Neural progenitor cell (in vitro differentiated cells): ENCODE results near the gene KANK4. TPM values are rescaled to one million over a fixed set of nuclear protein-coding genes. Genes with fewer than 3 reads are reported as not detected.

ENCODE experiments used
- DNase-seq: peaks from one replicate; pipeline ENCODE4 v3.0.0-alpha.2; 2016; ENCODE audit warnings: low spot score
- H2AFZ ChIP-seq: fragments of 200-600 bp; sonication (generic); replicated peaks from 2 replicates; pipeline ENCODE4 v1.6.1; 2016; ENCODE audit warnings: antibody characterized with exemption
- H3F3A ChIP-seq: fragments of 200-600 bp; sonication (generic); 2 replicates; pipeline ENCODE4 v1.6.1; 2016; ENCODE audit warnings: antibody characterized with exemption, low read depth
- H3K27ac ChIP-seq: fragments of 200-600 bp; sonication (generic); 2 replicates; pipeline ENCODE4 v1.5.1; 2016; ENCODE audit warnings: mild to moderate bottlenecking
- H3K27me3 ChIP-seq: fragments of 200-600 bp; sonication (generic); 2 replicates; pipeline ENCODE4 v1.6.1; 2016; ENCODE audit warnings: mild to moderate bottlenecking, moderate library complexity
- H3K36me3 ChIP-seq: fragments of 200-600 bp; sonication (generic); 2 replicates; pipeline ENCODE4 v1.5.1; 2016
- H3K4me1 ChIP-seq: fragments of 200-600 bp; sonication (generic); 2 replicates; pipeline ENCODE4 v1.6.1; 2016; ENCODE audit warnings: mixed run types
- H3K4me2 ChIP-seq: fragments of 200-600 bp; sonication (generic); 2 replicates; pipeline ENCODE4 v1.6.1; 2016
- H3K4me3 ChIP-seq: fragments of 200-600 bp; sonication (generic); 2 replicates; pipeline ENCODE4 v1.5.1; 2016
- H3K79me2 ChIP-seq: fragments of 200-600 bp; sonication (generic); 2 replicates; pipeline ENCODE4 v1.6.1; 2016; ENCODE audit warnings: low read depth
- H3K9ac ChIP-seq: fragments of 200-600 bp; sonication (generic); 2 replicates; pipeline ENCODE4 v1.6.1; 2016
- H3K9me3 ChIP-seq: fragments of 200-600 bp; sonication (generic); 2 replicates; pipeline ENCODE4 v1.5.1; 2016; ENCODE audit warnings: low read depth
- H4K20me1 ChIP-seq: fragments of 200-600 bp; sonication (generic); 2 replicates; pipeline ENCODE4 v1.6.1; 2016; ENCODE audit warnings: low read depth
- H3K27ac Mint-ChIP-seq: 3 replicates; pipeline ENCODE4 v1.8.0; 2021; ENCODE audit warnings: mixed read lengths
- H3K27me3 Mint-ChIP-seq: 2 replicates; pipeline ENCODE4 v1.8.0; 2022; ENCODE audit warnings: low read depth, mild to moderate bottlenecking, inconsistent platforms, moderate library complexity, mixed read lengths; ENCODE audit not compliant: insufficient read depth
- H3K36me3 Mint-ChIP-seq: 3 replicates; pipeline ENCODE4 v1.8.0; 2021; ENCODE audit warnings: mixed read lengths
- H3K4me1 Mint-ChIP-seq: 3 replicates; pipeline ENCODE4 v1.8.0; 2021; ENCODE audit warnings: mixed read lengths
- H3K4me3 Mint-ChIP-seq: 3 replicates; pipeline ENCODE4 v1.8.0; 2021; ENCODE audit warnings: mild to moderate bottlenecking, moderate library complexity, mixed read lengths
- H3K9me3 Mint-ChIP-seq: 3 replicates; pipeline ENCODE4 v1.8.0; 2020; ENCODE audit warnings: mixed read lengths
- CTCF ChIP-seq: fragments of 200-600 bp; sonication (generic); IDR thresholded peaks from 2 replicates; pipeline ENCODE4 v1.5.1; 2017; ENCODE audit warnings: antibody characterized with exemption, mild to moderate bottlenecking
- EZH2 ChIP-seq: fragments of 200-600 bp; sonication (generic); IDR thresholded peaks from 2 replicates; pipeline ENCODE4 v1.6.1; 2017; ENCODE audit warnings: antibody characterized with exemption, mild to moderate bottlenecking, moderate library complexity
- EZH2phosphoT487 ChIP-seq: fragments of 200-600 bp; sonication (generic); IDR thresholded peaks from 2 replicates; pipeline ENCODE4 v1.6.1; 2017; ENCODE audit warnings: antibody characterized with exemption
- total RNA-seq: library from RNA; depleted of rRNA; stranded (reverse); fragments of >200 nt; gene quantifications from 2 replicates; pipeline ENCODE4 v1.2.3, GENCODE V29; 2015; ENCODE audit warnings: low replicate concordance

Gene KANK4
- total RNA-seq, 1 donor from 2014 or later = not detected

- H3K4me3 Mint-ChIP-seq = no peak overlapping the region
- no peaks in the 10 kb centered on the region for H4K20me1 ChIP-seq
These were observed 45.3 kb downstream of the KANK4 start for GRCh38 chr1:62273953-62274352.

GRCh38 chr1:62271948-62272728 lies 47.1 kb downstream of the KANK4 start:
- Mint-ChIP-seq H3K27ac (peak overlapping the region; percentile 38), H3K9me3 (no peaks in the 10 kb centered on the region), H3K27me3 (peaks cover 7% of the 10 kb centered on the region), H3K36me3 (no peaks in the 10 kb centered on the region), H3K4me3 (no peak overlapping the region), H3K4me1 (peaks cover 47% of the 10 kb centered on the region)
- no peaks in the 10 kb centered on the region for H3K79me2 ChIP-seq
- H3K27ac ChIP-seq = no peak overlapping the region
- no peaks in the 10 kb centered on the region for H3F3A ChIP-seq
- no peaks in the 10 kb centered on the region for H3K36me3 ChIP-seq
- no peaks in the 10 kb centered on the region for H4K20me1 ChIP-seq
- H3K4me1 ChIP-seq = peaks cover 14% of the 10 kb centered on the region
- H3K9me3 ChIP-seq = no peaks in the 10 kb centered on the region
- no peak overlapping the region for H3K9ac ChIP-seq
- no peaks in the 10 kb centered on the region for H3K27me3 ChIP-seq
- no peak overlapping the region for H3K4me3 ChIP-seq
- DNase-seq = peak; percentile 38
- H2AFZ ChIP-seq = peak overlapping the region; percentile 5
- no peak for TF ChIP-seq EZH2
- TF ChIP-seq CTCF = peak; percentile 37
- H3K4me2 ChIP-seq = no peak overlapping the region

More at GRCh38 chr1:62273953-62274352, 45.3 kb downstream of the KANK4 start:
- H3K9me3 ChIP-seq = no peaks in the 10 kb centered on the region
- no peak overlapping the region for H3K27ac ChIP-seq
- peaks cover 10% of the 10 kb centered on the region for H3K27me3 Mint-ChIP-seq
- H3K27me3 ChIP-seq = no peaks in the 10 kb centered on the region
- DNase-seq = no peak
- H3K9me3 Mint-ChIP-seq = no peaks in the 10 kb centered on the region
- no peaks in the 10 kb centered on the region for H3K79me2 ChIP-seq
- peaks cover 18% of the 10 kb centered on the region for H3K4me1 ChIP-seq
- no peak for TF ChIP-seq EZH2
- TF ChIP-seq EZH2phosphoT487 = no peak
- TF ChIP-seq CTCF = no peak
- H3K4me3 ChIP-seq = no peak overlapping the region
- no peak overlapping the region for H3K4me2 ChIP-seq
- no peaks in the 10 kb centered on the region for H3K36me3 Mint-ChIP-seq
- peaks cover 46% of the 10 kb centered on the region for H3K4me1 Mint-ChIP-seq
- no peak overlapping the region for H2AFZ ChIP-seq
- H3K9ac ChIP-seq = no peak overlapping the region
- no peaks in the 10 kb centered on the region for H3K36me3 ChIP-seq
- peaks cover 3% of the 10 kb centered on the region for H3F3A ChIP-seq
- no peak overlapping the region for H3K27ac Mint-ChIP-seq

- Histone ChIP-seq H3K4me3 (no peak overlapping the region), H3K79me2 (no peaks in the 10 kb centered on the region), H2AFZ (no peak overlapping the region), H4K20me1 (no peaks in the 10 kb centered on the region), H3K4me1 (peaks cover 18% of the 10 kb centered on the region), H3K4me2 (no peak overlapping the region), H3K27me3 (no peaks in the 10 kb centered on the region), H3K27ac (no peak overlapping the region), H3K36me3 (no peaks in the 10 kb centered on the region), H3K9ac (no peak overlapping the region), H3K9me3 (no peaks in the 10 kb centered on the region), H3F3A (no peaks in the 10 kb centered on the region)
- Mint-ChIP-seq H3K4me1 (peaks cover 53% of the 10 kb centered on the region), H3K27ac (no peak overlapping the region), H3K27me3 (peaks cover 7% of the 10 kb centered on the region), H3K9me3 (no peaks in the 10 kb centered on the region), H3K4me3 (no peak overlapping the region), H3K36me3 (no peaks in the 10 kb centered on the region)
- DNase-seq = no peak
- no peak for TF ChIP-seq EZH2
- TF ChIP-seq EZH2phosphoT487 = no peak
These were observed 48.1 kb downstream of the KANK4 start for GRCh38 chr1:62271134-62271533.

GRCh38 chr1:62269851-62270495 lies 49.3 kb downstream of the KANK4 start:
- Mint-ChIP-seq H3K36me3 (no peaks in the 10 kb centered on the region), H3K9me3 (no peaks in the 10 kb centered on the region), H3K27me3 (peaks cover 7% of the 10 kb centered on the region), H3K4me3 (no peak overlapping the region), H3K27ac (peak overlapping the region; percentile 24), H3K4me1 (peaks cover 50% of the 10 kb centered on the region)
- Histone ChIP-seq H4K20me1 (no peaks in the 10 kb centered on the region), H3K27ac (no peak overlapping the region), H2AFZ (no peak overlapping the region), H3K4me1 (peaks cover 18% of the 10 kb centered on the region), H3K9me3 (no peaks in the 10 kb centered on the region), H3K4me2 (no peak overlapping the region), H3F3A (peaks cover 6% of the 10 kb centered on the region), H3K27me3 (no peaks in the 10 kb centered on the region), H3K79me2 (no peaks in the 10 kb centered on the region), H3K9ac (no peak overlapping the region), H3K4me3 (no peak overlapping the region), H3K36me3 (no peaks in the 10 kb centered on the region)
- peak; percentile 39 for DNase-seq
- TF ChIP-seq CTCF = no peak
- TF ChIP-seq EZH2 = no peak
- TF ChIP-seq EZH2phosphoT487 = no peak
